Keratinocyte (primary cell): Measurements from ENCODE around the gene SCYGR8. TPM values are rescaled to one million over a fixed set of nuclear protein-coding genes. Genes with fewer than 3 reads are reported as not detected.

ENCODE experiments used
- DNase-seq: peaks from one replicate; pipeline ENCODE4 v3.0.0-alpha.2; 2011; ENCODE audit warnings: low read depth, missing footprints, low spot score
- FAIRE-seq: peaks from 2 replicates; lab custom pipeline; 2011; peaks lifted over from hg19 to GRCh38; lab: Jason Lieb, UNC
- H2AFZ ChIP-seq: 2 replicates; pipeline ENCODE4 v1.6.0; 2012; ENCODE audit warnings: low read length, control low read depth, inconsistent platforms; ENCODE audit not compliant: control insufficient read depth
- H3K27ac ChIP-seq: 2 replicates; pipeline ENCODE4 v1.5.1; 2011; ENCODE audit warnings: low read length; ENCODE audit not compliant: control insufficient read depth, insufficient read depth
- H3K27me3 ChIP-seq: 3 replicates; pipeline ENCODE4 v1.6.0; 2011; ENCODE audit warnings: low read length; ENCODE audit not compliant: control insufficient read depth, insufficient read depth; ENCODE audit errors: extremely low read depth
- H3K36me3 ChIP-seq, 2 experiments: 2 replicates in 1 of 2; 3 replicates in 1 of 2; pipeline ENCODE4 v1.5.1; 2011; ENCODE audit warnings: low read length in 2 of 2, mild to moderate bottlenecking in 1 of 2; ENCODE audit not compliant: control insufficient read depth in 2 of 2, insufficient read depth in 2 of 2; ENCODE audit errors: extremely low read depth in 1 of 2
- H3K4me1 ChIP-seq: 3 replicates; pipeline ENCODE4 v1.5.1; 2011; ENCODE audit warnings: low read length; ENCODE audit not compliant: control insufficient read depth, insufficient read depth; ENCODE audit errors: extremely low read depth
- H3K4me2 ChIP-seq: 3 replicates; pipeline ENCODE4 v1.6.0; 2011; ENCODE audit warnings: low read depth, low read length; ENCODE audit not compliant: control insufficient read depth, insufficient read depth; ENCODE audit errors: extremely low read depth
- H3K4me3 ChIP-seq, 3 experiments: fragments of 200-600 bp in 1 of 3; sonication (generic) in 1 of 3; 2 replicates in 2 of 3; 3 replicates in 1 of 3; pipeline ENCODE4 v1.5.1; 2011 to 2016; ENCODE audit warnings: low read length in 3 of 3, mild to moderate bottlenecking in 3 of 3, control low read depth in 2 of 3, inconsistent platforms in 1 of 3, low read depth in 1 of 3, mixed read lengths in 1 of 3, mixed run types in 1 of 3, moderate library complexity in 1 of 3; ENCODE audit not compliant: control insufficient read depth in 2 of 3, insufficient read depth in 2 of 3; ENCODE audit errors: extremely low read depth in 1 of 3
- H3K79me2 ChIP-seq: 2 replicates; pipeline ENCODE4 v1.6.0; 2012; ENCODE audit warnings: low read length; ENCODE audit not compliant: control insufficient read depth, insufficient read depth
- H3K9ac ChIP-seq: 3 replicates; pipeline ENCODE4 v1.6.0; 2011; ENCODE audit warnings: low read length; ENCODE audit not compliant: control insufficient read depth, insufficient read depth; ENCODE audit errors: extremely low read depth
- H3K9me1 ChIP-seq: 3 replicates; pipeline ENCODE4 v1.6.0; 2011; ENCODE audit warnings: low read length; ENCODE audit not compliant: control insufficient read depth, insufficient read depth; ENCODE audit errors: extremely low read depth
- H3K9me3 ChIP-seq: 2 replicates; pipeline ENCODE4 v1.5.1; 2012; ENCODE audit warnings: low read depth, low read length; ENCODE audit not compliant: control insufficient read depth
- H4K20me1 ChIP-seq: 3 replicates; pipeline ENCODE4 v1.6.0; 2011; ENCODE audit warnings: low read length; ENCODE audit not compliant: control insufficient read depth, insufficient read depth; ENCODE audit errors: extremely low read depth
- CTCF ChIP-seq, 3 experiments: IDR thresholded peaks in 1 of 3; conservative IDR thresholded peaks in 1 of 3; optimal IDR thresholded peaks in 1 of 3; 2 replicates in 2 of 3; 3 replicates in 1 of 3; pipeline versions ENCODE3 to v1.5.1; 2011; ENCODE audit warnings: low read length in 3 of 3, mild to moderate bottlenecking in 3 of 3, moderate library complexity in 2 of 3, control low read depth in 1 of 3, inconsistent platforms in 1 of 3; ENCODE audit not compliant: insufficient read depth in 2 of 3; ENCODE audit errors: extremely low read depth in 1 of 3
- EZH2 ChIP-seq: IDR thresholded peaks from one replicate; pipeline ENCODE4 v1.6.1; 2012; ENCODE audit warnings: inconsistent platforms, mild to moderate bottlenecking, low read length, moderate library complexity
- dilution Hi-C: fragments of 300-500 bp; cut with MboI; formaldehyde crosslinking; loops from one replicate; pipeline ENCODE4 v1.7.0; 2020; ENCODE audit warnings: low sequenced_read_pairs; ENCODE audit not compliant: extremely low pct_ligation_motif_present
- polyA minus RNA-seq, 3 experiments: library from RNA; depleted of rRNA, polyadenylated mRNA; stranded (reverse); fragments of >200 nt; gene quantifications; 1 replicate in 1 of 3; 2 replicates in 1 of 3; 3 replicates in 1 of 3; pipeline ENCODE4 v1.2.3, GENCODE V29; 2011
- polyA plus RNA-seq, 5 experiments: library from polyadenylated mRNA; depleted of rRNA in 3 of 5; stranded (reverse) in 3 of 5; stranded (forward) in 1 of 5; unstranded in 1 of 5; fragments of >200 nt; gene quantifications; 1 replicate in 1 of 5; 2 replicates in 3 of 5; 3 replicates in 1 of 5; pipeline versions ENCODE4 v1.2.1 to v1.2.3, GENCODE V29; 2011 to 2012; ENCODE audit warnings: missing spikeins in 2 of 5, low read depth in 1 of 5, low replicate concordance in 1 of 5

SCYGR8 gene
- polyA plus RNA-seq (not detected in 3 replicates), polyA minus RNA-seq (not detected in 3 replicates)
- polyA plus RNA-seq (2011; ENCODE audit: low read depth), result not detected
- polyA plus RNA-seq (2011; cell fraction: cytosol; rRNA removed), result not detected in 2 replicates
- not detected in 2 replicates for polyA plus RNA-seq (2011; cell fraction: nucleus; rRNA removed)
- polyA plus RNA-seq (2012; ENCODE audit: low replicate concordance), result not detected in 2 replicates
- polyA minus RNA-seq (2011; cell fraction: cytosol; rRNA and poly(A)+ RNA removed), result not detected
- not detected in 2 replicates for polyA minus RNA-seq (2011; cell fraction: nucleus; rRNA and poly(A)+ RNA removed)

- H3K27me3 ChIP-seq, result no peaks in the 10 kb centered on the region
- no peaks in the 10 kb centered on the region for H4K20me1 ChIP-seq
- dilution Hi-C loops, result no loop called here
- DNase-seq (no peak), FAIRE-seq (no peak)
- H3K36me3 ChIP-seq, result no peaks in the 10 kb centered on the region
- H3K9me1 ChIP-seq, result no peaks in the 10 kb centered on the region
- H3K4me1 ChIP-seq, result no peaks in the 10 kb centered on the region
- H3K4me3 ChIP-seq, result no peak within 1 kb of the TSS
- no peak within 1 kb of the TSS for H3K9ac ChIP-seq
- no peak within 1 kb of the TSS for H3K27ac ChIP-seq
- no peaks in the 10 kb centered on the region for H3K9me3 ChIP-seq
- no peaks in the 10 kb centered on the region for H3K79me2 ChIP-seq
- no peak within 1 kb of the TSS for H3K4me2 ChIP-seq
- no peak for TF ChIP-seq CTCF (optimal IDR thresholded peaks at IDR 0.05 in 1 of 3, IDR thresholded peaks at IDR 0.05 in 1 of 3, conservative IDR thresholded peaks at IDR 0.05 in 1 of 3; ENCODE audit: extremely low read depth in 1 of 3, insufficient read depth in 2 of 3, low read length in 3 of 3)
- TF ChIP-seq EZH2, result no peak
- H2AFZ ChIP-seq, result no peak within 1 kb of the TSS
These were observed at the start of gene SCYGR8 for GRCh38 chr2:227745594-227745993. TSS of gene SCYGR8 (plus strand) at chr2:227745894. CDS start at chr2:227745894, 0 bp downstream.

GRCh38 chr2:227696990-227697679, 48.6 kb upstream of the SCYGR8 start:
- no peaks in the 10 kb centered on the region for H3K36me3 ChIP-seq
- H3K27me3 ChIP-seq, result no peaks in the 10 kb centered on the region
- dilution Hi-C loops, result no loop called here
- no peaks in the 10 kb centered on the region for H3K9me3 ChIP-seq
- H2AFZ ChIP-seq, result no peak overlapping the region
- no peak for TF ChIP-seq CTCF (optimal IDR thresholded peaks at IDR 0.05 in 1 of 3, IDR thresholded peaks at IDR 0.05 in 1 of 3, conservative IDR thresholded peaks at IDR 0.05 in 1 of 3; ENCODE audit: extremely low read depth in 1 of 3, insufficient read depth in 2 of 3, low read length in 3 of 3)
- no peak overlapping the region for H3K4me2 ChIP-seq
- no peaks in the 10 kb centered on the region for H3K4me1 ChIP-seq
- H3K27ac ChIP-seq, result no peak overlapping the region
- H3K4me3 ChIP-seq, result no peak overlapping the region
- H3K9ac ChIP-seq, result no peak overlapping the region
- DNase-seq (no peak), FAIRE-seq (no peak)
- H3K79me2 ChIP-seq, result no peaks in the 10 kb centered on the region
- no peaks in the 10 kb centered on the region for H4K20me1 ChIP-seq
- H3K9me1 ChIP-seq, result no peaks in the 10 kb centered on the region
